ENCODE results near the gene CKLF.

Gene CKLF

DNA sequence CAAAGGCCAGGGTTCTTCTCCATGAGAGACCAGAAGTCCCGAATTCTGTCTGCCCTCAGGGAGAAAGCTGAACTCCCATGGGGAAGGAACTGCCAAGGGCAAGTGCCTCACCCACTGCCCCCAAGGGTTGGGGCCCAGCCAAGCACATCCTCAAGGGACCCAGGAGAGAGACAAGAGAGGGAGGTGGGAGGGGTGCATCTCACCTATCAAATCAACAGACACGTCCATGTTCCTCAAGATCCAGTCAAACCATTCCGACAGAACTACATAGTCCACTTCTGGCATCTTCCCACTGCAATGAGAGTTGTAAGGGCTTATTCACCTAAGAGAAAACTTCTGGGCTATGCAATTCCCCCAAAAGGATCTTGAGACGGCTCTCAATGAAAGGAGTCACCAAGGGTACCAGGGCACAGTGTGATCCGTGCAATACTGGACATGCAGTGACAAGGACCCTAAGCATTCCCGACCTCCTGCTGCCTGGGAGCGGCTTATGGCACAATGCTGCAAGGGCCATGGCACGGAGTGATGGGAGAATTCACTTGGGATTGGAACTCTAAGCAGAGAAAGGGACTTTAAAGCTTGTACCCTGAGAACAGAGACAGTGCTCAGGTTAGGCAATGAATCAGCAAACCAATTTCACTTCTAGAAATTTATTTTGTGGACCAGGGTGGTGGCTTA, 34.7 kb upstream of the CKLF start:
- no peak for DNase-seq (ENCODE audit: low read depth in 2 of 2)

DNA sequence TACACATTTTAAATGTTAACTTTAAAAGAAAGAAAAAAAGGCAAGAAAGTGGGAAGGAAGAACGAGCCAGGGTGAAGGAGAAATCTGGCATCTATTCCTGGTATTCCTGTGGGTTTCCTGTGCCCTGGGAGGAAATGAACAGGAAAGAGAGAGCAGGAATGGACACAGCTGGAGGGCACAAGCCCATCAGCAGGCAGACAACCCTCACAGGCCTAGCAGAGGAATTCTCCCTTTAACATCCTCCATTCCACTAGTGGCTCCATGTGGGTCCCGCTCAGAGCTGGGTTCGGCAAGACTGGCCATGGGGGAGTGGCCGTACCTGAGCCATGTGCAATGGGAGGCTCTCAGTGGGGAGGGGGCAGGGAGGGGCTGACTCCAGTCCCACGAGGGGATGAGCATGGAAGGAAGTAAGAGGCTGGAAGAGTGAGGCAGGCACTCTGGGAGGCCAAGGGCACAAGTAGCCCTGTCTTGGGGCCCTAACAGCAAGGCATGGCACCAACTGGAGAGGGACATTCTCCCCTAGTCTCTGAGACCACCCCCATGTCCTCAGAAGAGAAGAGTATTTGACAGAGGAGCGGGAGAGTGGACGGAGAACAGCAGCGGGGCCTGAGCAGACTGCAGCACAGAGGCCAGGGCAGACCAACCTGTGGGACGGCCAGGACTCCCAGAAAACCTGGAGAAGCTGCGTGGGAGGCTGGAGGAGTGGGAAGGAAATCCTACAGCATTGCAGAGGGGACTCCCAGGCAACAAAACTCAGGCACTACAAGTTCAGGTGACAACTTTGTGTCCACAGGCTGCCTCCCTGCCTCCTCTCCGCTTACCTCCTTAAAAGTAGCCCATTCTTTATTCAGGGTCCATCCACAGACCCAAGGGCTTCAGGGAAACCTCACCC, 32.6 kb upstream of the CKLF start:
- DNase-seq (ENCODE audit: low read depth in 2 of 2) = no peak

DNA sequence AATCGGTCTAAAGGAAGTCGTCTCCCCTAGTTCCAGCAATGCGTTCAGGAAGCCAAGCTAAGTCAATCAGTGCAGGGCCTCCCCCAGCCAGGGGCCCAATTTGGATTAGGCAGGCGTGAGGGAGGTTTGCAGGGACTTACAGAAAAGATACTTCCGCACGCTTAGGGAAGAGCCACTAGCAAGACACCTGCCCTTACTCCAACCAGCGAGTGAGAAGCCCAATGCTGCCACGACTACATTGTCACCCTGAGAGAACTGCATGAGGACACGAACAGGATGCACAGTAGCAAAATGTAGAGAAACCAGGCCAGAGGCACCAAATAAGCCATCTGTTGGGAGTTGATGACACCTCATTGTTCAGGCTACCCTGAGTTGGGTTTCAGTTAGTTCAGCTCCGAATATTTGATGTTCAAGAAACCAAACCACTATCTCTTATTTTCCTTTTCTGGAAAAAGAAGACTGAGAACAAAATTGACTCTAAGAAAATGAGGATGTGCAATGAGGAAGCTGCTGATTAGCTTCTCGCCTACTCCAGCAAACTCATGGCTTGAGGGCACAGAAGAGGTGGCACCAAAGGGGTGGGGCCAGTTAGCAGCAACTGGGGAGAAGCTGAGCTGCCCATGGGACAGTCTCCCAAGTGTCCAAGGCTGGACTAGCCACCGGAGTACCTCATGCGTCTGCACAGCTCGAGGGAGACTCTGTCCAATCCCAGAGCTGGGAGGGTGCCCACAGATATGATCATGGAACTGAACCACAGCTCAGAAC, 31.8 kb upstream of the CKLF start:
- DNase-seq (ENCODE audit: low read depth in 2 of 2) = no peak

DNA sequence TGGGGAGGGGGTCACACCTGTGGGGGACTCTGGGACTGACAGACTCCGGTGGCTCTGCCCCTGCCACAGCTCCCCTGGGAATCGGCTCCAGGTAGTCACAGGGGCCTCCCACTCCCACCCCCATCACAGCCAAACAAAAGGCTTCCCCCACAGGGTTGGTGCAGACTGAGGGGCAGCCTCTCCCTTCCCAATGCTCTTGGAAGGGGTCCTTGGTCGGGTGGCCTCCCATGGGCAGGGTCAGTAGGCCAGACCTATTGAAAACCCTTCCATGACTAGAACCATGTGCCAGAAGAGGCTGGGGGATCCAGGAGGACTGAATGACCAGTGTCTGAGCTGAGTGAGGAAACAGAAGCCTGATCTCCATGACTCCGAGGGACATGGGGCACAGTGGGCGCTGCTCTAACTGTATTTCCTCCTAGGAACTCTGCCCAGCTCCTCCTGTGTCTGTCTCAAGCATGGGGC, 31.1 kb upstream of the CKLF start:
- no peak for DNase-seq (ENCODE audit: low read depth in 2 of 2)

DNA sequence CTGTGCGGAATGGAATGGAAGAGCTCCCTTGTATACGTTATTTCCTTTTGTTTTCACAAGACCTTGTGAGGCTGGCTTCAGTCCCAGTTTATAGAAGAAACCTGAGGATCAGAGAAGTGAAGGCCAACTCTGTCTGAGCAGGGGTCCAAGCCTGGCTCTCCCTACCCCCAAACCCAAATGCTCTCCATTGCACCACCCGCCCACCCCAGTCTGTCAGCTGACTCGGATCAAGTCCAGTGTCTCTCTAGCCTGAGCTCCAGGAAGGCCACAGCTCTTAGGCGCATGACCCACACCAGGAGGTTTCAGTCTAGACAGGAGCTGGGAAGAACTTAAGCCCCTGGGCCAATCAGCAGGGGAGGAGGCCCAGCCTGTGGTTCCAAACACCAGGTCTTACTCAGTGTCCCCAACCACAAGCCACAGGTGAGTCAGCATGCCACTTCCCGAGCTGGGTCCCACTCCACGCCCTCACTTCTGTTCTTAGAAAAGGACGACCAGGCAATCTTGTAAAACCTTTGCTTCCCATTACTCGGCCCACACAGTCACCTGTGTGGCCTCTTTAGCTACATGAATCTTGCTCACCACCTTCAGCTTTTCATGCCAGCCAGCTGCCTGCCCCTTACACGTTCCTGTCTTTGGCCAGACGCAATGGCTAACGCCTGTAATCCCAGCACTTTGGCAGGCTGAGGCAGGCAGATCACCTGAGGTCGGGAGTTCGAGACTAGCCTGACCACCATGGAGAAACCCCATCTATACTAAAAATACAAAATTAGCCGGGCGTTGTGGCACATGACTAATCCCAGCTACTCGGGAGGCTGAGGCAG, 30.2 kb upstream of the CKLF start:
- no peak for DNase-seq (ENCODE audit: low read depth in 2 of 2)

DNA sequence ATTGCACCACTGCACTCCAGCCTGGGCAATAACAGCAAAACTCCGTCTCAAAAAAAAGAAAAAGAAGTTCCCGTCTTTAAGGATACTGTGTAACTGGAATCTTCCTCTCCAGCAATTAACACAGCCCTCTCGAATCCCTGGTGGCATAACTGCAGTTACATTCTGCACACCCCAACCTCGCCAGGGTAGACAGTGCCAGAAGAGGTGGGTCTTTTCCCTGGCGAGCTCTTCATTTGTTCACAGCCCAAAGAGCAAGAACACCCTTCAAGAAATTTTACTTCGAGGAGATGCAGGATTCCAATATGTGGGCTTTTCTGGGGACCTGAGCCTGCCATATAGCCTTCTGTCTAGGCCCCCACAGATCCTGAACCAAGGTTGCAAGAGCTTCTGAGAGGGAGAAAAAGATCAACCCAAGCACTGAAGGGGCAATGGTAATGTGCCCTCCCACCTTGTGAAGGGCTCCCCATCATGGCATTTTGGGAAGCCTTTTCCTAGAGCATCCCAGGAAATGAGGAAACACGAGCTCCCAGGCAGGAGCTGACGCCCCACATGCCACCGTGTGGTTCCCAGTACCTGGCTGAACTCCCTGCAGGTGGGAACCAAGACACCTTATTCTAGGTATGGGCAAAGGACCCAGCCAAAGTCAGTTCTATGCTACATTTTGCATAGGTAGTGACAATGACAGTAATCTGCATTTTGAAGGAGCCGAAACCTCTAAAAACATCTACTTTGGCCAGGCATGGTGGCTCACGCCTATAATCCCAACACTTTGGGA, 29.4 kb upstream of the CKLF start:
- no peak for DNase-seq (ENCODE audit: low read depth in 2 of 2)

DNA sequence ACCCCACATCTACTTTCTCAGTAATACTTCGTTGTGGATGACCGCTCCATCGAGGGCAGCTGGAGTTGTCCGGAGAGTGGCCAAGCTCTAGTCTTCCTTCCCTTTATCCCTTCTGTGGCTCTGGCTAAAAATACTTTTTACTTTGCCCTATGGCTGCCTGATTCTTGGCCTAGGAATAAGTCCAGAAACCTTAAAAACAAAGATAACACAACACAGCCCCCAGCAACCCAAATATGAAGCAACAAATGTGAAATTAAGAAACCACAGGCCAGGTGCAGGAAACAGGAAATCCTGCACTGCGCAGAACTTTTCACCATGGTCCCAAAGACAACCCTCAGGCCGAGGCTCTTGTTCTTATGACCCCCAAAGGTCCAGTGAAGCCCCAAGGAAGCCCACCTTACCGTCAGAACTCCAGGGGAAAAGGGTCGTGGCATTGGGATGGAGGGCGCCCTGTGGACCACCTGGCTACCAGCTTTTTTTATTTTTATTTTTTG, 28.5 kb upstream of the CKLF start:
- DNase-seq (ENCODE audit: low read depth in 2 of 2) = no peak

DNA sequence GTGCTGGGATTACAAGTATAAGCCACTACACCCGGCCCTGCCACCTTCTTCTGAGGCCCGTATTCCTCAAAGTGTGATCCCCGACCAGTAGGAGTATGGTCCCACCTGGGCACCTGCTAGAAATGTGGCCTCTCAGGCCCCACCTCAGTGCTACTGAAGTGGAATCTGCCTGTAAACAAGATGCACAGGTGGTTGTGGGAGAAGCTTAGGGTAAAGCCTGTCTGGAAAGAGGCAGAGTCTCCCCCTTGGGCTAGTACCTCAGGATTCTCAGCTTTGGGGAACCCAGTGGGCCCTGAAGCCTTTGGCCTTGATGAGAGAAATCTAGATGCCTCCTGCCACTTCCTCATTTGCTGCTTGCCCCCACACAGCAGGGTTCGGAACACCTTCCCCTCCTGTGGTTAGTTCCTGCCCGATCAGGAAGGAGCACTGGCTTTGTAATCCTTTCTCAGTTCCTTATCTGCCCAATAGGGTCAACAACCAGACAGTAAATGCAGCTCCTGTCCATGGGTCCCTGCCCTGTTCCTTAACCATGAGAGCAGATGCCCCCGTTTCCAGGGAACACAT, 27.7 kb upstream of the CKLF start:
- DNase-seq (ENCODE audit: low read depth in 2 of 2) = no peak

DNA sequence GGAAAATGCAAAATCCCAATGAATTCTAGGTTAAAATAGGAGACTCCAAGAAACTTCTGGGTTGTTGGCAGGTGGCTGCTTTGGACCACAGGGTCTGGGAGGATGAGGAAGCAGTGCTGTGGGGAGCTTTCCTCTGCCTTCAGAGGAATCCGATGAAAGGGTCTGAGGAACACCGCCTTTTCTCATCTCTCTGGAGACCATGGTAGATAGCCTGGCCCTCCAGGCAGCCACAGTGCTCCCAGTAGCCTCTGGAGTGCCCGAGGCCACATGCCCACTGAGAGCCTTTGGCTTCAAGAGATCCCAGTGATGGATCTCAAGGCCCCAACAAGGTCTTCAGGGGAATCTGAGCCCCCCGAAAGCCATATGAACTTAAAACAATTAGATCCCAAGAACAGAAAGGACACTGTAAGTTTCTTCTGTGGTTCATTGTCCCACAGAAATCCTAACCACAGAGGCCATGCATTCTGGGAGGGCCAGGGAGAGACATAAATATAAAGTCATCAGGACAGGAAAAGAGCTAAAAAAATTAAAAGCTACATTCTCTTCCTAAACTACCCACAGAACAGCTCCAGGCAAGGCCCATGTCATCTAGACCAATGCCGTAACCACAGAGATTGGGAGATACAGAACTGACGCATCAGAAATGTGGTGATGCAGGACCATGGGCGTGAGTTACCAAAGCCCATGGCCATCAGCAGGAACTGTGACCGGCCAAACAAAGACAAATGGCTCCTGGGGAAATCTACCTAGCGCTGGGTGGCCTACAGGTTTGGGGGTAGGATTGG, 26.8 kb upstream of the CKLF start:
- no peak for DNase-seq (ENCODE audit: low read depth in 2 of 2)

DNA sequence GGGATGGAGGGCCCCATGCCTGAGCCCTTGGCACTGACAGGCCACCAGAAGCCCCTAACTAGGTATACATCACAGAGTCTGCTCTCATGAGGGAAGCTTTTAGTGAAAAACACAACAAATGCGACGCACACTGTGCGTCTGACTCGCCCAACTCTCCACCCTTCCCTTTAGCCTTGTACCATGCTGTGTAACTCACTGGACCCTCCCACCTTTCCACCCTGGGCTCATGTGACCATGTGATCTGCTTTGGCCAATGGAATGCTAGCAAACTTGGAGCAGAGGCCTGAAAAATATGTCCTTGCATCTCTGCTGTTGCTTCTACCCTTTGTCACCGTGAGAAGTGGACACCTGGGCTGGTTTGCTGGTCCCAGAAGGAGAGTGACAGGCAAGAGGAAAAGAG, 24.1 kb upstream of the CKLF start:
- no peak for DNase-seq (ENCODE audit: low read depth in 2 of 2)

DNA sequence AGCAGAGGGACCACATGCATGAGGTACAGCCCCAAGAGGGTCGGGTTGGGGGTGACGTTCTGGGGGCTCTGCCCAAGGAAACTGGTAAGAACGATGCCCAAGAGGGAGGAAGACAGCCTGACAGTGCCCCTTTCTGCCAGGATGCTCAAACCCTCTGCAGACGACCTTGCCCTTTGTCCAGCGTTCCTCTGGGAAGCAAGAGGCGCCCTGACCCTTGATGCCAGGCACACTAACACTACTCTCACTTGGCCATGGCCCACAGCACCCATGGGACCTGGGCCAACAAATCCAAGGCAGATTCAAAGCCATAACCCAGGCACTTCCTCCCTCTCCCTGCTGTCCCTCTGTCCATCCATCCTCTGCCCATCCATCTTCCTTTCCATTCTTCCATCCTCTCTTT, 22.9 kb upstream of the CKLF start:
- DNase-seq (ENCODE audit: low read depth in 2 of 2) = no peak

DNA sequence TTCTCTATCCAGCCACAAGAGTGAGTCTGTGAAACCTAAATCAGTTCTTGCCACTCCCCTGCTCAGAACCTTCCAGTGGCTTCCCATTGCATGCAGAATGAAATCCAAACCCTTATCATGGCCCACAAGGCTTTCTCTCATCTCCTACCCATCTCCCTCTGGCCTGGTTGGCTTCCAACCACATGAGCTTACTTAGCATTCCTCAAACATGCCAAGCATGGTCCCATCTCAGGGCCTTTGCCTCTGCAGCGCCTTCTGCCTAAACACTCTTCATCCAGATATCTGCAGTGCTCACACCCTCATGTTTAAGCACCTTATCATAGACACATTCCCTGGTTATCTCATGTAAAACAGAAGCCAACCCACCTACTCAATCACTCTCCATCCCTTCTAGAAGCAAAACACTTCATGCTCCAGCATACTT, 18.0 kb upstream of the CKLF start:
- no peak for DNase-seq (ENCODE audit: low read depth in 2 of 2)

DNA sequence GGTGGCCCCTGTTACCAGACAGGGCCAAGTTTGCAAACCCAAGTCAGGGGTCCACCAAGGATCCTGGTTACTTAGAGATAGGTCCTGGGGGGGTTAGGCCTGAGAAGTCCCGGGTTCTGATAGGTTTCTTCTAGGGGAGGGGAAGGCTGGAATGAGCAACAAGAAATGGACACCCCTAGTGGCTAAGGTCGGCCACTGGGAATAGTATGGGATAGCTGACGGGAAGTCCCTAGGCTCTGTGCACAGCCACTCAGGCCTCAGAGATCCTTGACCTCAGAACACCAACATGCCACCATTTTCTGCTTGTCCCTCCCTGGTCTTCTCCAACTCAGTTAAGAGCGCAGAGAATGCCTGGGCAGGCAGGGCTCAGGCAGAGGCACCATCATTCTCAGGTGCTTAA, 15.9 kb upstream of the CKLF start:
- no peak for DNase-seq (ENCODE audit: low read depth in 2 of 2)

DNA sequence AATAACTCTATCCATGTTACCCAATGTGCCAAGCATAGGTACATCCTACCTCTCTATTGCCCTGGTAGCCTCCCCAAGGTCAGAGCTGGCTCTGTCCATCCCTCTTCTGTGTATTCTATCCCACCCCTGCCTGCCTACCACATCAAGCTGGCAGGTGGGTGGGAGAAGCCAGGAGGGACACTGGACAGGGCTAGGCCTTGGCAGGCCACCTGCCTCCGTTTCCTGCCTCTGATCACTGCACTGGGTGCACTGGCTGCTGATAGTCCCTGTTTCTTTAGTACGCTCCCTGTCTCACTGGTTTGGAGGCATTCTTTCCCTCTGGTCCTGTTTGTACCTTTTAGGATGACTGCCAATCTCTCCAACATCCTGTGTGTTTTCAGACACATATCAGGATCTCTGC, 15.1 kb upstream of the CKLF start:
- DNase-seq (ENCODE audit: low read depth in 2 of 2) = no peak

DNA sequence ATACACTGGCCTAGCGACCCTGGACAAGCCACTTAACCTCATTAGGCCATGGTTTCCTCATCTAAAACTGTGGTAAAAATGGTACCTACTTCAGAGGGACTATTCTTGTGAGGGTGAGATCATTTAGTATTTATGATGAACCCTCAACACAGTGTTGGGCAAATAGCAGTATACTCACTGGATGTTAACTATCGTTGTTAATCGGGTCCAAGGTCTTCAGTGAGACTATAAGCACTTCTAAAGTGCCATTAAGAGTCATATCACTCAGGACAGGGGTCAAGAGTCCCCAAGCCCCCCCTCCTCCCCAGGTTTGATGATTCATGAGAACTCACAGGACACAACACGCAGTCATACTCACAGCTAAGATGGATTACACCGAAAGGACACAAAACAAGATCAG, 13.5 kb upstream of the CKLF start:
- DNase-seq (ENCODE audit: low read depth in 2 of 2) = no peak

DNA sequence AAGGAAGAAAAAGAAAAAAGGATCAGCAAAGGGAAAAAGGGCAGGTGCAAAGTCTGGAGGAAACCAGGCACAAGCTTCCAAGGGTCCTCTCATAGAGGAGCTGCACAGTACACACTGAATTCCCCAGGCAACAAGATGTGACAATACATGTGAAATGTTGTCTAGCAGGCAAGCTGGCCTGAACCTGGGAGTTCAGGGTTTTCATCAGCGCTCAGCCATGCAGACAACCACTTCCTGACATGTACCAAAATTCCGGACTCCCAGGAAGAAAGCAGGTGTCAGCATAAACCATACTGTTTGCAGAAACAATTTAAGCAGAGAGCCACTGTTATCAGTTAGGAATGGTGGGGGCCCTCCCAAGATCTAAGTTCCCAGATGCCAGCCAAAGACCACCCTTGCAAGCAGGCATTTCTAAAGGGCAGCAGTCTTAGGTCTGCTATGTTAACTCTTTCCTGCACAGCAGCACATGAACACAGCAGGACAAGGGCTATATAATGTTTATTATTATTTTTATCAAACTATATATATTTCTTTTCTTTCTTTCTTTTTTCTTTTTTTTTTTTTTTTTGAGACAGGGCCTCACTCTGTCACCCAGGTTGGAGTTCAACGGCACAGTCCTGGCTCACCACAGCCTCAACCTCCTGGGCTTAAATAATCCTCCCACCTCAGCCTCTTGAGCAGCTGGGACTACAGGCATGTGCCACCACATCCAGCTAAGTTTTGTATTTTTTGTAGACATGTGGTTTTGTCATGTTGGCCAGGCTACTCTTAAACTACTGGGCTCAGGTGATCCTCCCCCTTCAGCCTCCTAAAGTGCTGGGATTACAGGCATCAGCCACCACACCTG, 12.5 kb upstream of the CKLF start:
- no peak for DNase-seq (ENCODE audit: low read depth in 2 of 2)

DNA sequence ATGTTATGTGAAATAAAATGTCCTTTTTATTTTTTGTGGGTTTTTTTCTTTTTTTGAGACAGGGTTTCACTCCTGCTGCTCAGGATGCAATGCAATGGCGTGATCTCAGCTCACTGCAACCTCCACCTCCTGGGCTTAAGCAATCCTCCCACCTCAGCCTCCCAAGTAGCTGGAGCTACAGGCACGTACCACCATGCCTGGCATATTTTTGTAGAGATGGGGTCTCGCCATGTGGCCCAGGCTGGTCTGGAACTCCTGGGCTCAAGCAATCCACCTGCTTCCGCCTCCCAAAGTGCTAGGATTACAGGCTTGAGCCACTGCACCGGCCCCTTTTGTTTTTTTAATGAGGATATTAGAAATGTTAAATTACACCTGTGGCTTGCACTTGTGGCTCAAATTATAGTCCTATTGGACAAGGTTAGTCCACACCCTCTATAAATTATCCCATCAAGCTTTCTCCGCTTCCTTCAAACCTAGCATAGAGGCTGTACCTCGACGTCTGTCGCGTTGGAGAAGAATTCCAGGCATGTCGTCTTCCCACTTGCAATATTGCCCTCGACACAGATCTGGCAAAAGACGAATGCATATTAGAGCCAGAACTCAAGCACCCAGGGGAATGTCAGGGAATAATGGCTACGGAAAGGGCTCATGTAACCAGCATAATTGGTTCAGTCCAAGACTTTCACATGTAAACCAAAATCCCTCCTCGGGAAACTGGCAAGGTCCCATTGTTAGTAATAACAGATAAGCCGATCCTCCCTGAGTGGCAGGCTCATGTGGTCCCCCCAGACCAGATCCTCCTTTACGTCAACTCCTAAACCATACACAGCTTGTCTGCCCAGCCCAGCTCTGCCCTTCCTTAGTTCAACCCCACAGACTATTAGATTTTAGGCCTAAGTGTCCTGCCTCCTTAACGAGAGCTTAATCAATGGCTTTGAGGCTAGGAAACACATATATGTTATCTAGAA, 10.7 kb upstream of the CKLF start:
- DNase-seq (ENCODE audit: low read depth in 2 of 2) = no peak

Measured in fibroblast of skin of left biceps (primary cell).